HepG2 (cell line): Measurements from ENCODE around the gene AKAP1. TPM values are rescaled to one million over a fixed set of nuclear protein-coding genes. Genes with fewer than 3 reads are reported as not detected.

ENCODE experiments used
- ATAC-seq: fragments of 200-7000 bp; cut with Tn5 transposase; 3 replicates; pipeline ENCODE4 v1.9.1; 2020; ENCODE audit warnings: mild to moderate bottlenecking, moderate library complexity
- BruUV-seq: library from RNA; stranded (reverse); fragments of 400-500 nt; replicated peaks from 2 replicates; lab custom pipeline; 2021; lab: Mats Ljungman, UMichigan
- CTCF ChIA-PET: fragments of 300-600 bp; formaldehyde crosslinking; extraction: SDS; loops from one replicate; lab custom pipeline; 2021; ENCODE audit warnings: low total read pairs, inconsistent platforms, low intra/inter-chr PET ratio; lab: Yijun Ruan, JAX
- POLR2A ChIA-PET: fragments of 350-600 bp; sonication (Branson Sonifier 250); formaldehyde crosslinking; loops from one replicate; lab custom pipeline; 2020; ENCODE audit warnings: antibody characterized with exemption, inconsistent platforms; lab: Yijun Ruan, JAX
- DNase-seq: peaks from one replicate; pipeline ENCODE4 v3.0.0-alpha.2; 2015; ENCODE audit warnings: low spot score
- FAIRE-seq: peaks from 3 replicates; lab custom pipeline; 2011; peaks lifted over from hg19 to GRCh38; lab: Jason Lieb, UNC
- H2AFZ ChIP-seq: one replicate; pipeline ENCODE4 v1.6.1; 2011; ENCODE audit warnings: low read length, inconsistent platforms
- H3K27ac ChIP-seq: fragments of 300-600 bp; 3 replicates; pipeline ENCODE4 v1.8.0; 2011; ENCODE audit warnings: mixed run types, mild to moderate bottlenecking, mixed read lengths, low read length, inconsistent platforms; ENCODE audit not compliant: insufficient read depth; ENCODE audit errors: extremely low read length
- H3K27me3 ChIP-seq, 2 experiments: fragments of 200-600 bp in 1 of 2; 2 replicates in 1 of 2; 3 replicates in 1 of 2; pipeline versions ENCODE4 v1.6.0 to v1.8.0; 2011; ENCODE audit warnings: low read length in 2 of 2, mild to moderate bottlenecking in 2 of 2, moderate library complexity in 2 of 2, inconsistent platforms in 1 of 2; ENCODE audit not compliant: insufficient read depth in 2 of 2, control insufficient read depth in 1 of 2
- H3K36me3 ChIP-seq, 2 experiments: fragments of 200-600 bp in 1 of 2; replicated peaks in 1 of 2; 2 replicates in 1 of 2; 3 replicates in 1 of 2; pipeline versions ENCODE4 v1.5.1 to v1.8.0; 2011; ENCODE audit warnings: low read length in 2 of 2, inconsistent platforms in 1 of 2; ENCODE audit not compliant: insufficient read depth in 2 of 2, control insufficient read depth in 1 of 2
- H3K4me1 ChIP-seq: 2 replicates; pipeline ENCODE4 v1.5.1; 2012; ENCODE audit warnings: low read length, inconsistent platforms; ENCODE audit not compliant: insufficient read depth
- H3K4me2 ChIP-seq: 2 replicates; pipeline ENCODE4 v1.6.0; 2011; ENCODE audit warnings: low read depth, low read length, inconsistent platforms
- H3K4me3 ChIP-seq, 3 experiments: fragments of 200-600 bp in 1 of 3; sonication (generic), shearing (Covaris generic) in 1 of 3; replicated peaks in 1 of 3; 2 replicates each; pipeline ENCODE4 v1.5.1; 2011 to 2016; ENCODE audit warnings: low read length in 3 of 3, inconsistent platforms in 2 of 3, low read depth in 2 of 3, mild to moderate bottlenecking in 2 of 3, control low read depth in 1 of 3, mixed read lengths in 1 of 3; ENCODE audit not compliant: insufficient read depth in 1 of 3
- H3K79me2 ChIP-seq: one replicate; pipeline ENCODE4 v1.6.1; 2011; ENCODE audit warnings: low read length, inconsistent platforms; ENCODE audit not compliant: insufficient read depth
- H3K9ac ChIP-seq: 2 replicates; pipeline ENCODE4 v1.6.0; 2011; ENCODE audit warnings: mild to moderate bottlenecking, low read depth, low read length, inconsistent platforms; ENCODE audit not compliant: insufficient read depth
- H3K9me3 ChIP-seq: 2 replicates; pipeline ENCODE4 v1.5.1; 2012; ENCODE audit warnings: mild to moderate bottlenecking, low read length
- H4K20me1 ChIP-seq: 2 replicates; pipeline ENCODE4 v1.6.0; 2011; ENCODE audit warnings: inconsistent platforms, mild to moderate bottlenecking, low read length, moderate library complexity; ENCODE audit not compliant: insufficient read depth
- CEBPZ ChIP-seq: IDR thresholded peaks from 2 replicates; pipeline ENCODE4 v1.6.1; 2012; ENCODE audit warnings: low read length, improper control_type of control experiment
- GTF3A ChIP-seq: sonication (generic); formaldehyde crosslinking; conservative IDR thresholded peaks from 2 replicates; pipeline ENCODE4 v1.4.0; 2020; ENCODE audit warnings: mild to moderate bottlenecking, missing genetic modification reagents
- KDM4B ChIP-seq: sonication (generic); formaldehyde crosslinking; IDR thresholded peaks from 2 replicates; pipeline ENCODE4 v1.4.0; 2020; ENCODE audit warnings: missing genetic modification reagents
- KMT2A ChIP-seq: sonication (generic); formaldehyde crosslinking; IDR thresholded peaks from 2 replicates; pipeline ENCODE4 v1.4.0; 2020; ENCODE audit warnings: missing genetic modification reagents
- NFE2L1 ChIP-seq: sonication (generic); formaldehyde crosslinking; IDR thresholded peaks from 2 replicates; pipeline ENCODE4 v1.4.0; 2020; ENCODE audit warnings: missing genetic modification reagents, mild to moderate bottlenecking, borderline replicate concordance
- NR1H2 ChIP-seq: sonication (generic); formaldehyde crosslinking; IDR thresholded peaks from 2 replicates; pipeline ENCODE4 v1.8.1; 2022; ENCODE audit warnings: low read depth, missing genetic modification reagents, borderline replicate concordance
- PATZ1 ChIP-seq: sonication (generic); formaldehyde crosslinking; IDR thresholded peaks from 2 replicates; pipeline ENCODE4 v1.4.0; 2020; ENCODE audit warnings: missing genetic modification reagents
- PAWR ChIP-seq: sonication (generic); formaldehyde crosslinking; IDR thresholded peaks from 2 replicates; pipeline ENCODE4 v1.4.0; 2020; ENCODE audit warnings: missing genetic modification reagents, mild to moderate bottlenecking, borderline replicate concordance
- PHF5A ChIP-seq: IDR thresholded peaks from one replicate; pipeline ENCODE4 v1.6.1; 2018; ENCODE audit warnings: low read depth, missing genetic modification reagents; ENCODE audit not compliant: unreplicated experiment
- SATB2 ChIP-seq: sonication (generic); formaldehyde crosslinking; IDR thresholded peaks from 2 replicates; pipeline ENCODE4 v1.5.0; 2020; ENCODE audit warnings: missing genetic modification reagents
- SIX4 ChIP-seq: sonication (generic); formaldehyde crosslinking; IDR thresholded peaks from 2 replicates; pipeline ENCODE4 v1.4.0; 2020; ENCODE audit warnings: missing genetic modification reagents
- TSC22D2 ChIP-seq: sonication (generic); formaldehyde crosslinking; IDR thresholded peaks from 2 replicates; pipeline ENCODE4 v1.5.1; 2020; ENCODE audit warnings: missing genetic modification reagents, mild to moderate bottlenecking, borderline replicate concordance
- WGBS: methylation state at CpG from one replicate; pipeline ENCODE4 v1.1.6; 2017; ENCODE audit warnings: low lambda C conversion rate; 5-methylcytosine and 5-hydroxymethylcytosine counted together
- in situ Hi-C: cut with HindIII; loops from 2 replicates; pipeline ENCODE4 v1.10.0; 2017; ENCODE audit warnings: low pct_unique_long_range_greater_than_20kb; ENCODE audit not compliant: extremely low pct_ligation_motif_present
- intact Hi-C: fragments of 100-400 bp; cut with micrococcal nuclease; formaldehyde crosslinking; loops from one replicate; pipeline ENCODE4 v1.10.0; 2022; ENCODE audit not compliant: unreplicated experiment
- polyA plus RNA-seq, 8 experiments: library from polyadenylated mRNA; depleted of rRNA in 3 of 8; stranded (reverse) in 7 of 8; unstranded in 1 of 8; fragments of >200 nt; fragmentation: Illumina TruSeq in 4 of 8; extraction: Trizol in 4 of 8; gene quantifications; 2 replicates each; pipeline versions ENCODE4 v1.2.1 to v1.2.3, GENCODE V29; 2011 to 2016; ENCODE audit warnings: low read depth in 4 of 8, missing spikeins in 1 of 8, mixed read lengths in 1 of 8; ENCODE audit not compliant: insufficient read depth in 1 of 8
- total RNA-seq, 5 experiments: library from RNA; depleted of rRNA; stranded (reverse); fragments of >200 nt; fragmentation: Illumina TruSeq; extraction: Trizol; gene quantifications; 2 replicates each; pipeline ENCODE4 v1.2.3, GENCODE V29; 2016; ENCODE audit warnings: low read depth in 1 of 5
- TF ChIP-seq, protein P1 (sequence below): sonication (generic); formaldehyde crosslinking; conservative IDR thresholded peaks from 2 replicates; pipeline ENCODE4 v1.4.0; 2020; ENCODE audit warnings: missing genetic modification reagents

The AKAP1 gene
- total and polyA plus RNA-seq, 2 of the 13 experiments (the other 11 are each of a cell fraction or from before 2014, with no cell fraction given) = 101 to 131 TPM

DNA sequence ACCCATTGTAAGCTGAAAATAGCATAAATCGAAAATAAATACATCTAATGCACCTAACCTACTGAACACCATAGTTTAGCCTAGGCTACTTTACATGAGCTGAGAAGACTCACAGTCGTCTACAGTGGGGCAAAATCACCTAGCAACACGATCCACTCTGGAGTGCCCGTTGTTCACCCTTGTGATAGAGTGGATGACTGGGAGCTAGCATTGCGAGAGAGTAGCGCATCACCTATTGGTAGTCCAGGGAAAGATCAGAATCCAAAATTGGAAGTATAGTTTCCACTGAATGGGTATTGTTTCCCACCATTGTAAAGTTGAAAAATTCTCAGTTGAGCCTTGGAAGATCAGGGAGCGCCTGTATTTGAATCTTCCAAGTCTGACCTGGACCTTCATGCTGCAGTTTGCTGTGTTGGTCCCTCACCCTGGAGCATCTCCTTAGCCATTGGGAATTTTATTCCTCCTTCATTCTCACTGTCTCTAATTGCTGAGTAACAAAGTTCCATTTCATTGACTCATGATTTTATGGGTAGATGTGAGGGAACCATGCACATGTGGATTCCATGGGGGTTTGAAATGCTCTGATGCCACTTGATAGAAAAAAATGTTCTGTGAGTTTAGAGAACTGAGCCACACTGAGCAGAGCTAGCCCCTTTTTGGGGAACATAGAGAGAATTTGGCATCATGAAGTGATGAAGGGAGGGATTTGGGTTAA lies 19.6 kb downstream of the AKAP1 start:
- POLR2A ChIA-PET = interaction anchor here (8.9 kb wide), 1 partner anchor 18 kb away, joined by 82 read pairs; the partner anchor contains the start of gene AKAP1
- no peaks in the 10 kb centered on the region for H3K27me3 ChIP-seq
- in situ Hi-C loops = no loop called here
- TF ChIP-seq NR1H2 (no peak), TSC22D2 (no peak), PATZ1 (CRISPR knock-in tag) (no peak), PAWR (no peak), GTF3A (no peak), PHF5A (CRISPR knock-in tag) (no peak), SATB2 (CRISPR knock-in tag) (no peak), NFE2L1 (no peak), SIX4 (CRISPR knock-in tag) (no peak), KDM4B (CRISPR knock-in tag) (no peak), CEBPZ (no peak), KMT2A (CRISPR knock-in tag) (no peak)
- TF ChIP-seq, protein P1, sequence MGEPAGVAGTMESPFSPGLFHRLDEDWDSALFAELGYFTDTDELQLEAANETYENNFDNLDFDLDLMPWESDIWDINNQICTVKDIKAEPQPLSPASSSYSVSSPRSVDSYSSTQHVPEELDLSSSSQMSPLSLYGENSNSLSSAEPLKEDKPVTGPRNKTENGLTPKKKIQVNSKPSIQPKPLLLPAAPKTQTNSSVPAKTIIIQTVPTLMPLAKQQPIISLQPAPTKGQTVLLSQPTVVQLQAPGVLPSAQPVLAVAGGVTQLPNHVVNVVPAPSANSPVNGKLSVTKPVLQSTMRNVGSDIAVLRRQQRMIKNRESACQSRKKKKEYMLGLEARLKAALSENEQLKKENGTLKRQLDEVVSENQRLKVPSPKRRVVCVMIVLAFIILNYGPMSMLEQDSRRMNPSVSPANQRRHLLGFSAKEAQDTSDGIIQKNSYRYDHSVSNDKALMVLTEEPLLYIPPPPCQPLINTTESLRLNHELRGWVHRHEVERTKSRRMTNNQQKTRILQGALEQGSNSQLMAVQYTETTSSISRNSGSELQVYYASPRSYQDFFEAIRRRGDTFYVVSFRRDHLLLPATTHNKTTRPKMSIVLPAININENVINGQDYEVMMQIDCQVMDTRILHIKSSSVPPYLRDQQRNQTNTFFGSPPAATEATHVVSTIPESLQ (CRISPR knock-in tag) = no peak

More for the DNA sequence above, 19.6 kb downstream of the AKAP1 start:
- peaks cover 64% of the 10 kb centered on the region for H3K4me1 ChIP-seq
- H3K36me3 ChIP-seq = peaks cover 19 to 45% of the 10 kb centered on the region in 2 experiments
- H3K4me3 ChIP-seq = no peak overlapping the region
- no peak overlapping the region for H2AFZ ChIP-seq
- H3K27ac ChIP-seq = no peak overlapping the region
- H3K79me2 ChIP-seq = peaks cover 96% of the 10 kb centered on the region
- peaks cover 46% of the 10 kb centered on the region for H4K20me1 ChIP-seq
- no peak overlapping the region for H3K4me2 ChIP-seq
- intact Hi-C loops = no loop called here
- ATAC-seq (no peak), DNase-seq (no peak), FAIRE-seq (no peak)
- 98% methylated on average over 6 of the region's 7 CpGs for whole genome bisulfite sequencing
- H3K9ac ChIP-seq = no peak overlapping the region
- no TSS peak for BruUV-seq
- no peaks in the 10 kb centered on the region for H3K9me3 ChIP-seq
- CTCF ChIA-PET = no interaction called here
